Stimulated activated naive CD4-positive, alpha-beta T cell treated with Interleukin-2 at 50 U/mL for 16 hours (primary cell): ENCODE data around the gene LZTFL1.

ENCODE experiments used
- DNase-seq: peaks from one replicate; lab custom pipeline; 2025; lab: John Stamatoyannopoulos, UW

LZTFL1 gene

GRCh38 chr3:45807681-45808540 is 34.0 kb downstream of the LZTFL1 start:
- no peak for DNase-seq

- DNase-seq: no peak
These were observed 34.8 kb downstream of the LZTFL1 start for GRCh38 chr3:45807133-45807532.

- DNase-seq: no peak
These were observed 35.8 kb downstream of the LZTFL1 start for GRCh38 chr3:45806072-45806471.

GRCh38 chr3:45803252-45803935 is 38.5 kb downstream of the LZTFL1 start:
- DNase-seq: no peak

- no peak for DNase-seq
These were observed 39.8 kb downstream of the LZTFL1 start for GRCh38 chr3:45802146-45802545.

GRCh38 chr3:45800611-45801010 is 41.3 kb downstream of the LZTFL1 start:
- DNase-seq: no peak

- DNase-seq: no peak
These were observed 42.3 kb downstream of the LZTFL1 start for GRCh38 chr3:45799586-45799985.

- no peak for DNase-seq
These were observed 43.9 kb downstream of the LZTFL1 start for GRCh38 chr3:45798034-45798433.

- no peak for DNase-seq
These were observed 44.8 kb downstream of the LZTFL1 start for GRCh38 chr3:45796902-45797637.

- DNase-seq: no peak
These were observed 45.8 kb downstream of the LZTFL1 start, which contains the start of gene SLC6A20 for GRCh38 chr3:45795882-45796765. TSS of gene SLC6A20 (minus strand) at chr3:45796536. CDS start at chr3:45796419, 117 bp downstream.

- no peak for DNase-seq
These were observed 46.4 kb downstream of the LZTFL1 start for GRCh38 chr3:45795509-45795881.

- no peak for DNase-seq
These were observed 47.3 kb downstream of the LZTFL1 start for GRCh38 chr3:45794660-45795059.

GRCh38 chr3:45794177-45794560 is 47.8 kb downstream of the LZTFL1 start:
- DNase-seq: no peak

- DNase-seq: no peak
These were observed 48.3 kb downstream of the LZTFL1 start for GRCh38 chr3:45793482-45794176.

- DNase-seq: no peak
These were observed 49.3 kb downstream of the LZTFL1 start for GRCh38 chr3:45792516-45793172.

GRCh38 chr3:45792036-45792435 is 49.9 kb downstream of the LZTFL1 start:
- no peak for DNase-seq

GRCh38 chr3:45790596-45790995 is 51.3 kb downstream of the LZTFL1 start:
- no peak for DNase-seq

GRCh38 chr3:45789235-45789812 is 52.6 kb downstream of the LZTFL1 start:
- no peak for DNase-seq

GRCh38 chr3:45787551-45787950 is 54.4 kb downstream of the LZTFL1 start:
- DNase-seq: no peak
